NCI-H526 (cell line): Measurements from ENCODE around the gene UBALD2.
"Not testable (repeated sequence)": the region's sequence is repeated elsewhere in the genome, so short reads cannot be mapped to it uniquely, and the experiment has no call there.

ENCODE experiments used
- DNase-seq, 2 experiments: peaks; one replicate each; lab custom pipeline; 2025; lab: John Stamatoyannopoulos, UW

The UBALD2 gene

GRCh38 chr17:76278268-76278908 lies 13.2 kb downstream of the UBALD2 start:
- peak in 1 of 2 experiments; percentile 24 for DNase-seq

DNA sequence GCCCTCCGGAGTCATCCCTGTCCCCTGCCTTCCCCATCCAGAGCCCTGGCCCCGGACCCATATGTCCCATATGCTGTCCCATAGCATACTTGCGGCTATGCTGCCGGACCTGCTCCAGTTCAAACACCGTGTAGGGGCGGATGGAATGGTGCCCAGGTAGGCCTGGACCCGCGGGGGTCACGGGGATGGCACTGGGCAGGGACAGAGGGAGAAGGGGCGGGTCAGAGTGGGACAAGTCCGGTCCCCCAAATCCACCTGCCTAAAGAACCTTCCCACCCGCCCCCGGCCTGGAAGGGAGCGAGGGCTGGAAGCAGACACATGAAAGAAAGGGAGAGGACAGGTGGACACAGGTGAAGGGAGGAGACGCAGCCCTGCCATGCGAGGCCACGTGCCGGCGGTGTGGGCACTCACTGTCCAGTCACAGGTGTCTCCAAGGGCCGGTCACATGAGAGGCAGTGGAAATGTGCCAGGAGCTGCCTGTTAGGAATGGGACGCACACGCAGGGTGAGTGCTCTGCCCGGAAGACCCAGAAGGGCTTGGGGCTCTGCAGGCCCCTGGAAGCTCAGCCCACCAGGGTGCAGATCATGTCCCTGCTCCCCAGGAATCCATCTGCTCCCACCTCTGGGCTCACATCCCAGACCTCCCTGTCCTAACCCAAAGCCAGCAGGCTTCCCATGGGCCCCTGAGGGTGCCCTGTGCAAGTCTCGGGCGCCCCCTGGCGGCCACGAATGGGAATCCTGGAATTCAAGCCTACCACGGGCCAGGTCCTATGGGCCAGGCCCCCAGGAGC lies 14.0 kb downstream of the UBALD2 start:
- DNase-seq: peak; percentile 53 to 90

DNA sequence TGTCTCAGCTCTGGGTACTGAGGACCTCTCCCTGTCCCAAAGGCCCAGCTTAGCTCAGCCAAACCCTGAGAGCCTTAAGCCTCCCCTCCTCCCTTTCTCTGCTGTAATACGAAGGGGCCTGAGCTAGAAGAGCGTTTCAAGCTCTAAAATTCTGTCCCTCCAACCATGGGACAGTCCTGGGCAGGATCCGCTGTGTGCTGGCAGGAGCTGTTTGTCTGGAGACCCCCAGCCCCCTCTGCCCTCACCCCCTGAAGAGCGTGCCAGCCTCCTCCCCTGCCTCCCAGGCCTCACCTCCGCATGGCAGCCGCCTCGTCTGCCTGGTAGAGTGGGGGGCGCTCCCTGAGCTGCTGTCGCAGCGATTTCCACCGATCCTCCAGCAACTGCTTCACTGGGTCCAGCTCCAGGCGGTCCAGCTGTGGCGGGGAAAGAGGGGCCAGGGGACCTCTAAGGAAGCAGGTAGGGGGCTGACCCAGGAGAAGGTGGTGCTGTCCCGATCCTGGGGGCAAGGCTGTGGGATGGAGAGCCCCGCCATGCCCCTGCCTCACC lies 14.7 kb downstream of the UBALD2 start:
- DNase-seq: no peak

GRCh38 chr17:76280650-76281049 lies 15.5 kb downstream of the UBALD2 start:
- no peak for DNase-seq

- DNase-seq: no peak
Measured at GRCh38 chr17:76281573-76282371, 16.6 kb downstream of the UBALD2 start.

DNA sequence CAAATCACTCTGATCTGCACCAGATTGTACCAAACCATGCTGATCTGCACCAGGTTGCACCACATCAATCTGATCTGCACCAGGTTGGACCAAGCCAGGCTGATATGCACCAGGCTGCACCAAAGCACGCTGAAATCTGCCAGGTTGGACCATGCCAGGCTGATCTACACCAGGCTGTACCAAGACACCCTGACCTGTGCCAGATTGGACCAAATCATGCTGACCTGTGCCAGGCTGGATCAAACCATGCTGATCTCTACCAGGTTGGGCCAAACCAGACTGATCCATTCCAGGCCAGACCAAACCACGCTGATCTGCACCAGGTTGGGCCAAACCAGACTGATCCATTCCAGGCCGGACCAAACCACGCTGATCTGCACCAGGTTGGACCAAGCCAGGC lies 27.4 kb downstream of the UBALD2 start:
- no peak for DNase-seq

GRCh38 chr17:76293106-76293505 lies 28.0 kb downstream of the UBALD2 start:
- no peak for DNase-seq

- no peak for DNase-seq
Measured at GRCh38 chr17:76296186-76296585, 31.0 kb downstream of the UBALD2 start.

DNA sequence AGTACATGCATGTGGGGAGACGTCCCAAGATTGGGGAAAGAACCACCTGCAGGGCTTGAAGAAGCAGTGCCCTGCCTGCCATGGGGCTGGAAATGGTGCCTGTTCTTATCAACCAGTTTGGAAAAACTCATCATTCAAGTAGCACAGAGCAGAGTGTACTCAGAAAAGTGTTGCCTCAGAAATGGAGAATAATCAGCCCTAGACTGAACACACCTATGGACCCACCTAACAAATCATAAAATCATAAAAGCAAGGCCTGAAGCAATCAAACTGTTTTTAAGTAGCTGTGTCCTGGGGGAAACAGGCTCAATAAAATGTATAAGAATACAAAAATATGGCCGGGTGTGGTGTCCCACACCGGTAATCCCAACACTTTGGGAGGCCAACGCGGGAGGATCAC lies 31.7 kb downstream of the UBALD2 start:
- no peak for DNase-seq

- DNase-seq: no peak
Measured at GRCh38 chr17:76297436-76297835, 32.3 kb downstream of the UBALD2 start.

DNA sequence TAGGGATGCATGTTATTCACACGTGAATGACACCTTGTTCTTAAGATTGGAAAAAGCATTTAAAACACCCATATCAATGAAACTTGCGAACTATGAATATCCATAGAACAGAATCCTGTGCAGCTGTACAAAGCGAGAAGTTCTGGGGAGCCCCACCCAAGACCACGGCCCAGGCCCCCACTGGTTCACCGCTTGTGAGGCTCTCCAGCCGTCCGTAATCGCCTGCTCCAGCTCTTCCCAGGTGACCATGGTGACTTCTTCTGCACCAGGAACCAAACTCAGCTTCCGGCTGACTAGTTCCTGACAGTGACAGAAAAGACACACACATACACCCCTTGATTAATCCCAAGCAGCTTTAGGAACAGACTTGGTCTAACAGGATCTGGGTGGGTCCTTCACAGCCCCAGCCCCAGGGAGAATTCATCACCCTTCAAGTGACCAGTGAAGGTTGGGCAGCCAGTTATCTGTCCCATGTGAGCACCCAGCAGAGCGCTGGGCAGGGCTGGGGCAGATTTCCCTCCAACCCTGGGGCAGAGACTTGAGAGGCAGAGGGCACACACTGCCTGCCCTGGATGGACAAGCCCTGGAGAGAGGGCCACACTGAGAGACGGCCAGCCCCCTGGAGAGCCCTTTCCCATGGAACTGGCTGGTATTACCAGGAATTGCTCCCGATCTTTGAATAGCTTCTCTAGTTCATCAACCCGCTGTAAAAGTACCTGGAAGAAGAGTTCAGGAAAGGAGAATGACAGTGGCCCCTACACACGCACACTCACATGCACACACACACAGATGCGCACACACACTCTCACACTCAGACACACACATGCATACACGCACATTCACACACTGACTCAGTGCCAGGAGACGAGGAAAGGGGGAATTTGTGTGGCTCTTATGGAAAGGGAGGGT lies 39.3 kb downstream of the UBALD2 start:
- DNase-seq: no peak

DNA sequence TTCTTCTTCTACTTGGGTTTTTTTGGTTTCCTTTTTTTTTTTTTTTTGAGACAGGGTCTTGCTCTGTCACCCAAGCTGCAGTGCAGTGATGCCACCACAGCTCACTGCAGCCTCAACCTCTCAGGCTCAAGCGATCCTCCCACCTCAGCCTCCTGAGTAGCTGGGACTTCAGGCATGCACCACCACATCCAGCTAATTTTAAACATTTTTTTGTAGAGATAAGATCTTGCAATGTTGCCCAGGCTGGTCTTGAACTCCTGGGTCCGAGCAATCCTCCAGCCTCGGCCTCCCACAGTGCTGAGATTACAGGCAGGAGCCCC lies 39.9 kb downstream of the UBALD2 start:
- DNase-seq: not testable (repeated sequence)

GRCh38 chr17:76307299-76307965 lies 42.3 kb downstream of the UBALD2 start:
- DNase-seq: no peak

DNA sequence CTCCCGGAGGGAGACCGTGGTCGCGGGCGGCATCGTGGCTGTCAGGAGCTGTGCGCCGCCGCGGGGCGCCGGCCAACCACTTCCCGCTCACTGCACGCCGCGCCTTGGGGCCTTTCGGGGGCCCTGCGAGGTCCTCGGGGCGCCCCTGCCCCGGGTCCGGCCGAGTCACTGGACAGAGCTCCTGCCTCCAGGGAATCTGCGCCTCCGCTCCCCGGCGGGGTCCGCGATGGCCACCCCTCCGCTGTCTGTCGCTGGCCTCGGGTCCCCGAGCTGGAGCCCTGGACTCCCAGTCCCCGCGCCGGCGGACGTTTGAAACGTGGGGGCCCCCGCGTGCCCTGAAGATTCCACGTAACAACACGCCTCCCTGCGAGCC lies 42.8 kb downstream of the UBALD2 start, which contains the start of gene QRICH2:
Gene QRICH2, minus strand, starts transcription at position 311 of the 373 bp plus-strand sequence. Its CDS starts 278 bp downstream, at position 33.
- no peak for DNase-seq

GRCh38 chr17:76309461-76309860 lies 44.3 kb downstream of the UBALD2 start:
- DNase-seq: no peak

GRCh38 chr17:76312735-76313134 lies 47.6 kb downstream of the UBALD2 start:
- no peak for DNase-seq

GRCh38 chr17:76314392-76315227 lies 49.5 kb downstream of the UBALD2 start:
- DNase-seq: no peak

GRCh38 chr17:76317535-76317934 lies 52.4 kb downstream of the UBALD2 start:
- DNase-seq: no peak

DNA sequence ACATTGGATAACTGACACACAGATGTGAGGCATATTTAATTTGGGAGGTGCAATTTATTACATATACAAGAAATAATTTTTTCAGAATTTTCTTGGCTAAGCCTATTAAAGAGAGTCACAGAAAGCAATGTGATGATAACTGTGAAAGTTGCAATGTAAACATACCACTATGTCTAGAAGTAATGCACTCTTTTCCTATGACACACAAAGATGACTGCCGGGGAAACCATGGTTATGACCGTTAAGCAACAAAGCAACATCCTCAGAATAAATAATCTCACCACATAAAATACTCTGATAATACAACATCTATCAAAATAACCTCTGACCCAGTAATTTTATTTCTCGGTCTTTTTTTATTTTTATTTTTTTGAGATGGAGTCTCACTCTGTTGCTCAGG lies 53.4 kb downstream of the UBALD2 start:
- DNase-seq: no peak
